NCI-H1930 (cell line): ENCODE results near the gene NOX5.

Experiments used
- DNase-seq, 2 experiments: peaks; one replicate each; lab custom pipeline; 2025; lab: John Stamatoyannopoulos, UW

The NOX5 gene

GRCh38 chr15:69081310-69082004 is 67.0 kb downstream of the NOX5 start:
- no peak for DNase-seq

- DNase-seq, result no peak
Measured at GRCh38 chr15:69082021-69082502, 67.6 kb downstream of the NOX5 start.

GRCh38 chr15:69082554-69082953 is 68.1 kb downstream of the NOX5 start:
- DNase-seq, result no peak

- DNase-seq, result no peak
Measured at GRCh38 chr15:69084404-69085030, 70.0 kb downstream of the NOX5 start.

- no peak for DNase-seq
Measured at GRCh38 chr15:69085325-69086081, 71.0 kb downstream of the NOX5 start.

- no peak for DNase-seq
Measured at GRCh38 chr15:69086427-69087204, 72.1 kb downstream of the NOX5 start.

- DNase-seq, result no peak
Measured at GRCh38 chr15:69087366-69087976, 73.0 kb downstream of the NOX5 start.

GRCh38 chr15:69088300-69088965 is 73.9 kb downstream of the NOX5 start:
- no peak for DNase-seq

GRCh38 chr15:69089258-69089657 is 74.8 kb downstream of the NOX5 start:
- no peak for DNase-seq

- no peak for DNase-seq
Measured at GRCh38 chr15:69090197-69090948, 75.9 kb downstream of the NOX5 start.

- no peak for DNase-seq
Measured at GRCh38 chr15:69091654-69092053, 77.2 kb downstream of the NOX5 start.

GRCh38 chr15:69092159-69092558 is 77.7 kb downstream of the NOX5 start:
- no peak for DNase-seq

GRCh38 chr15:69093127-69093526 is 78.6 kb downstream of the NOX5 start:
- DNase-seq, result no peak

- no peak for DNase-seq
Measured at GRCh38 chr15:69093614-69094013, 79.1 kb downstream of the NOX5 start.

- no peak for DNase-seq
Measured at GRCh38 chr15:69094124-69094921, 79.8 kb downstream of the NOX5 start.

GRCh38 chr15:69095274-69095673 is 80.8 kb downstream of the NOX5 start:
- DNase-seq, result no peak

- no peak for DNase-seq
Measured at GRCh38 chr15:69096196-69096595, 81.7 kb downstream of the NOX5 start.

- DNase-seq, result no peak
Measured at GRCh38 chr15:69096626-69097025, 82.1 kb downstream of the NOX5 start.

- DNase-seq, result no peak
Measured at GRCh38 chr15:69098771-69099170, 84.3 kb downstream of the NOX5 start.

- DNase-seq, result no peak
Measured at GRCh38 chr15:69099941-69100340, 85.4 kb downstream of the NOX5 start.
